Nephron (organoid): Measurements from ENCODE around the gene PHACTR1.

Source experiments
- H3K27ac Mint-ChIP-seq, 3 experiments: 2 replicates each; pipeline ENCODE4 v1.8.0; 2020; ENCODE audit warnings: mixed read lengths in 3 of 3, mild to moderate bottlenecking in 2 of 3, moderate library complexity in 1 of 3
- H3K27me3 Mint-ChIP-seq: 2 replicates; pipeline ENCODE4 v1.8.0; 2021; ENCODE audit warnings: low read depth, mild to moderate bottlenecking, moderate library complexity, mixed read lengths
- H3K36me3 Mint-ChIP-seq: 2 replicates; pipeline ENCODE4 v1.8.0; 2020; ENCODE audit warnings: low read depth, mixed read lengths
- H3K4me1 Mint-ChIP-seq: 2 replicates; pipeline ENCODE4 v1.8.0; 2020; ENCODE audit warnings: mixed read lengths
- H3K4me3 Mint-ChIP-seq, 3 experiments: 2 replicates each; pipeline ENCODE4 v1.8.0; 2020; ENCODE audit warnings: mild to moderate bottlenecking in 3 of 3, mixed read lengths in 3 of 3, moderate library complexity in 2 of 3
- H3K9me3 Mint-ChIP-seq: 2 replicates; pipeline ENCODE4 v1.8.0; 2020; ENCODE audit warnings: mixed read lengths
- CTCF ChIP-seq, 3 experiments: fragments of 200-600 bp; sonication (generic); IDR thresholded peaks; one replicate each; pipeline ENCODE4 v1.5.0; 2021; ENCODE audit warnings: antibody characterized with exemption in 3 of 3; ENCODE audit not compliant: unreplicated experiment in 3 of 3

The PHACTR1 gene

GRCh38 chr6:12845224-12846004 lies 128.8 kb downstream of the PHACTR1 start:
- no peak for TF ChIP-seq CTCF (IDR thresholded peaks at IDR 0.05; ENCODE audit: unreplicated experiment in 3 of 3)
- H3K9me3 Mint-ChIP-seq: no peaks in the 10 kb centered on the region
- H3K36me3 Mint-ChIP-seq: no peaks in the 10 kb centered on the region
- H3K4me1 Mint-ChIP-seq: no peaks in the 10 kb centered on the region
- no peak overlapping the region for H3K4me3 Mint-ChIP-seq
- no peak overlapping the region for H3K27ac Mint-ChIP-seq
- peaks cover 6% of the 10 kb centered on the region for H3K27me3 Mint-ChIP-seq

- Mint-ChIP-seq H3K27ac (no peak overlapping the region), H3K9me3 (no peaks in the 10 kb centered on the region), H3K4me1 (no peaks in the 10 kb centered on the region), H3K4me3 (no peak overlapping the region), H3K36me3 (no peaks in the 10 kb centered on the region), H3K27me3 (peaks cover 6% of the 10 kb centered on the region)
- no peak for TF ChIP-seq CTCF (IDR thresholded peaks at IDR 0.05; ENCODE audit: unreplicated experiment in 3 of 3)
Observed at GRCh38 chr6:12848964-12849808, 132.6 kb downstream of the PHACTR1 start.

DNA sequence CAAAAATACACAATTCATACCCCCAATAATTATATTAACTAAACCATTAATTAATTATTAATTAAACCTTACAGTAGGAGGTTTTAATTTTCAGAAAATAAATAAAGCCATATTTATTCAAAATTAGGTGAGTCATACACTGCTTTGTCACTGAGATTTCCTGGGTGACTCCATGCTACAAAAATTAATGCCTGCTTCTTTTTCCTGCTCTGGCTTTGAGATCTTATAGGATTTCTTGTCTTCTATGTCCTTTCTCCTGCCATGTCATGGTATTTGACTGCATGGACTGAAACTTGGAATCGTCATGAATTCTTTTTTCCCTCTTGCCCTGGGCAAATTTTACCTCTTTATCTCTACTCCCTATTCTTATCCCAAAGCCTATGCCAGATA lies 133.2 kb downstream of the PHACTR1 start:
- no peak for TF ChIP-seq CTCF (IDR thresholded peaks at IDR 0.05; ENCODE audit: unreplicated experiment in 3 of 3)
- Mint-ChIP-seq H3K27ac (no peak overlapping the region), H3K9me3 (no peaks in the 10 kb centered on the region), H3K27me3 (peaks cover 6% of the 10 kb centered on the region), H3K4me1 (no peaks in the 10 kb centered on the region), H3K4me3 (no peak overlapping the region), H3K36me3 (no peaks in the 10 kb centered on the region)

GRCh38 chr6:12851123-12851695 lies 134.6 kb downstream of the PHACTR1 start:
- Mint-ChIP-seq H3K4me3 (no peak overlapping the region), H3K9me3 (no peaks in the 10 kb centered on the region), H3K4me1 (no peaks in the 10 kb centered on the region), H3K27ac (no peak overlapping the region), H3K36me3 (no peaks in the 10 kb centered on the region), H3K27me3 (peaks cover 6% of the 10 kb centered on the region)
- no peak for TF ChIP-seq CTCF (IDR thresholded peaks at IDR 0.05; ENCODE audit: unreplicated experiment in 3 of 3)

GRCh38 chr6:12861603-12862002 lies 145.0 kb downstream of the PHACTR1 start:
- no peak for TF ChIP-seq CTCF (IDR thresholded peaks at IDR 0.05; ENCODE audit: unreplicated experiment in 3 of 3)
- Mint-ChIP-seq H3K4me3 (no peak overlapping the region), H3K27me3 (peaks cover 8% of the 10 kb centered on the region), H3K9me3 (no peaks in the 10 kb centered on the region), H3K4me1 (no peaks in the 10 kb centered on the region), H3K36me3 (no peaks in the 10 kb centered on the region), H3K27ac (no peak overlapping the region)
